Colonic mucosa (tissue), 4 donors: ENCODE results near the gene CCSER2. TPM values are rescaled to one million over a fixed set of nuclear protein-coding genes. Genes with fewer than 3 reads are reported as not detected.

Experiments used
- DNase-seq: peaks from one replicate; pipeline ENCODE4 v3.0.0-alpha.2; 2020
- H3K27ac ChIP-seq: fragments of 200-600 bp; one replicate; pipeline ENCODE4 v1.8.0; 2021
- H3K27me3 ChIP-seq: fragments of 200-600 bp; one replicate; pipeline ENCODE4 v1.8.0; 2021
- H3K36me3 ChIP-seq: fragments of 200-600 bp; one replicate; pipeline ENCODE4 v1.8.0; 2021
- H3K4me1 ChIP-seq: fragments of 200-600 bp; one replicate; pipeline ENCODE4 v1.8.0; 2021; ENCODE audit warnings: mild to moderate bottlenecking
- H3K4me3 ChIP-seq: fragments of 200-600 bp; one replicate; pipeline ENCODE4 v1.8.0; 2021
- H3K9ac ChIP-seq, 2 donors: one replicate each; pipeline ENCODE4 v1.7.0; 2013; ENCODE audit warnings: control low read depth in 2 of 2, low read depth in 2 of 2, low read length in 2 of 2
- H3K9me3 ChIP-seq: fragments of 200-600 bp; one replicate; pipeline ENCODE4 v1.8.0; 2021
- CTCF ChIP-seq: fragments of 200-600 bp; IDR thresholded peaks from one replicate; pipeline ENCODE4 v1.8.0; 2022; ENCODE audit warnings: antibody characterized with exemption, mild to moderate bottlenecking
- intact Hi-C: fragments of 100-400 bp; cut with DNase I; formaldehyde crosslinking; loops from one replicate; pipeline ENCODE4 v1.14.1; 2022
- total RNA-seq, 2 donors: library from RNA; stranded (reverse); fragmentation: NEBNext Ultra II Directional in 1 of 2; extraction: Animal tissue kit (Norgen Biotek cat#: 25700) in 1 of 2; gene quantifications; one replicate each; pipeline ENCODE4 v1.2.1, GENCODE V29; 2021
- donor health status: healthy.
- donor health status: DM: no; HTN: no; CAD: no.
- donor health status: DM: no; HTN: no; CAD: no.

Gene CCSER2
- total RNA-seq, 2 donors from 2014 or later = 33.7 to 64.5 TPM

- no peak for DNase-seq
- Histone ChIP-seq H3K27me3 (no peaks in the 10 kb centered on the region), H3K4me1 (no peaks in the 10 kb centered on the region), H3K9me3 (no peaks in the 10 kb centered on the region), H3K9ac (no peak overlapping the region), H3K4me3 (no peak overlapping the region), H3K27ac (no peak overlapping the region), H3K36me3 (no peaks in the 10 kb centered on the region)
- intact Hi-C loops = no loop called here
- no peak for TF ChIP-seq CTCF
Measured at GRCh38 chr10:84336406-84337090, 8.2 kb downstream of the CCSER2 start.

- H3K4me1 ChIP-seq = no peaks in the 10 kb centered on the region
- no peaks in the 10 kb centered on the region for H3K27me3 ChIP-seq
- H3K27ac ChIP-seq = no peak overlapping the region
- TF ChIP-seq CTCF = no peak
- no peaks in the 10 kb centered on the region for H3K9me3 ChIP-seq
- no peak for DNase-seq
- H3K4me3 ChIP-seq = no peak overlapping the region
- H3K36me3 ChIP-seq = no peaks in the 10 kb centered on the region
- intact Hi-C loops = no loop called here
- H3K9ac ChIP-seq = no peak overlapping the region
Measured at GRCh38 chr10:84337199-84337598, 8.8 kb downstream of the CCSER2 start.

GRCh38 chr10:84339025-84339424 is 10.6 kb downstream of the CCSER2 start:
- DNase-seq = no peak
- intact Hi-C loops = no loop called here
- TF ChIP-seq CTCF = no peak
- Histone ChIP-seq H3K27ac (no peak overlapping the region), H3K9me3 (no peaks in the 10 kb centered on the region), H3K36me3 (no peaks in the 10 kb centered on the region), H3K4me1 (no peaks in the 10 kb centered on the region), H3K4me3 (no peak overlapping the region), H3K9ac (no peak overlapping the region), H3K27me3 (no peaks in the 10 kb centered on the region)

GRCh38 chr10:84340187-84340586 is 11.8 kb downstream of the CCSER2 start:
- no peak for TF ChIP-seq CTCF

GRCh38 chr10:84340632-84341537 is 12.5 kb downstream of the CCSER2 start:
- H3K4me3 ChIP-seq = no peak overlapping the region
- H3K9ac ChIP-seq = no peak overlapping the region
- no peak overlapping the region for H3K27ac ChIP-seq
- H3K4me1 ChIP-seq = no peaks in the 10 kb centered on the region
- no peaks in the 10 kb centered on the region for H3K9me3 ChIP-seq
- H3K36me3 ChIP-seq = no peaks in the 10 kb centered on the region
- DNase-seq = no peak
- TF ChIP-seq CTCF = no peak
- no peaks in the 10 kb centered on the region for H3K27me3 ChIP-seq
- intact Hi-C loops = no loop called here

More at GRCh38 chr10:84340187-84340586, 11.8 kb downstream of the CCSER2 start:
- intact Hi-C loops = no loop called here
- H3K4me3 ChIP-seq = no peak overlapping the region
- H3K9ac ChIP-seq = no peak overlapping the region
- no peaks in the 10 kb centered on the region for H3K27me3 ChIP-seq
- no peaks in the 10 kb centered on the region for H3K4me1 ChIP-seq
- no peaks in the 10 kb centered on the region for H3K9me3 ChIP-seq
- H3K27ac ChIP-seq = no peak overlapping the region
- no peaks in the 10 kb centered on the region for H3K36me3 ChIP-seq
- no peak for DNase-seq
